H1 (cell line): Measurements from ENCODE around the gene CERKL. TPM values are rescaled to one million over a fixed set of nuclear protein-coding genes. Genes with fewer than 3 reads are reported as not detected.

Experiments used
- CTCF ChIA-PET: fragments of 300-600 bp; sonication (Branson Sonifier 250); formaldehyde crosslinking; loops from one replicate; lab custom pipeline; 2021; ENCODE audit not compliant: partially characterized antibody; lab: Charles Lee
- POLR2A ChIA-PET: fragments of 300-600 bp; sonication (Branson Sonifier 250); formaldehyde crosslinking; loops from one replicate; lab custom pipeline; 2021; ENCODE audit warnings: inconsistent platforms; ENCODE audit not compliant: partially characterized antibody; lab: Charles Lee
- DNase-seq, 2 experiments: peaks; one replicate each; pipeline versions ENCODE4 v3.0.0 to v3.0.0-alpha.2; 2010 to 2022; ENCODE audit warnings: low spot score in 2 of 2, low read depth in 1 of 2, mixed read lengths in 1 of 2
- FAIRE-seq: peaks from 2 replicates; lab custom pipeline; 2011; peaks lifted over from hg19 to GRCh38; lab: Jason Lieb, UNC
- H2AFZ ChIP-seq: 2 replicates; pipeline ENCODE4 v1.8.1; 2012; ENCODE audit warnings: low read length, inconsistent platforms
- H2AK5ac ChIP-seq: 2 replicates; pipeline ENCODE4 v1.6.1; 2013; ENCODE audit warnings: low read depth, low read length
- H2BK120ac ChIP-seq: replicated peaks from 2 replicates; pipeline ENCODE3; 2013; ENCODE audit warnings: low read depth, low read length, inconsistent platforms
- H2BK12ac ChIP-seq: 2 replicates; pipeline ENCODE4 v1.6.1; 2013; ENCODE audit warnings: low read depth, low read length
- H2BK15ac ChIP-seq: 2 replicates; pipeline ENCODE4 v1.6.1; 2013; ENCODE audit warnings: low read length
- H2BK20ac ChIP-seq: 2 replicates; pipeline ENCODE4 v1.6.1; 2013; ENCODE audit warnings: low read length
- H2BK5ac ChIP-seq: 2 replicates; pipeline ENCODE4 v1.6.1; 2013; ENCODE audit warnings: low read depth, low read length
- H3K14ac ChIP-seq: 2 replicates; pipeline ENCODE4 v1.6.1; 2013; ENCODE audit warnings: inconsistent platforms; ENCODE audit not compliant: insufficient read length
- H3K18ac ChIP-seq: 2 replicates; pipeline ENCODE4 v1.6.1; 2013; ENCODE audit warnings: low read length; ENCODE audit errors: extremely low read depth
- H3K23ac ChIP-seq: 2 replicates; pipeline ENCODE4 v1.6.1; 2013; ENCODE audit warnings: inconsistent platforms; ENCODE audit not compliant: insufficient read length
- H3K23me2 ChIP-seq: 2 replicates; pipeline ENCODE4 v1.6.1; 2013; ENCODE audit warnings: low read depth, low read length
- H3K27ac ChIP-seq: 2 replicates; pipeline ENCODE4 v1.6.1; 2011; ENCODE audit warnings: low read depth, low read length, inconsistent platforms
- H3K27me3 ChIP-seq, 4 experiments: replicated peaks in 1 of 4; 1 replicate in 1 of 4; 2 replicates in 3 of 4; pipeline versions ENCODE4 v1.6.1 to v1.8.1; 2011 to 2013; ENCODE audit warnings: low read length in 3 of 4, mild to moderate bottlenecking in 3 of 4, inconsistent platforms in 2 of 4, mixed read lengths in 2 of 4, moderate library complexity in 1 of 4; ENCODE audit not compliant: control insufficient read depth in 3 of 4, insufficient read depth in 3 of 4; ENCODE audit errors: extremely low read depth in 1 of 4
- H3K36me3 ChIP-seq, 4 experiments: 2 replicates each; pipeline versions ENCODE4 v1.6.1 to v1.8.1; 2011 to 2013; ENCODE audit warnings: mild to moderate bottlenecking in 4 of 4, low read length in 3 of 4, moderate library complexity in 2 of 4, control low read depth in 1 of 4, inconsistent platforms in 1 of 4; ENCODE audit not compliant: insufficient read depth in 4 of 4, control insufficient read depth in 2 of 4
- H3K4ac ChIP-seq: replicated peaks from 2 replicates; pipeline ENCODE3; 2013; ENCODE audit warnings: low read length, low read depth, mixed read lengths, inconsistent platforms; ENCODE audit not compliant: insufficient read length
- H3K4me1 ChIP-seq, 4 experiments: replicated peaks in 1 of 4; 1 replicate in 1 of 4; 2 replicates in 3 of 4; pipeline versions ENCODE4 v1.6.1 to v1.8.1; 2011 to 2013; ENCODE audit warnings: low read length in 3 of 4, inconsistent platforms in 2 of 4, mixed read lengths in 1 of 4; ENCODE audit not compliant: insufficient read depth in 4 of 4, control insufficient read depth in 3 of 4
- H3K4me2 ChIP-seq, 2 experiments: 2 replicates each; pipeline versions ENCODE4 v1.6.1 to v1.8.1; 2011 to 2013; ENCODE audit warnings: low read depth in 2 of 2, low read length in 2 of 2, control low read depth in 1 of 2, inconsistent platforms in 1 of 2, mild to moderate bottlenecking in 1 of 2; ENCODE audit not compliant: insufficient read depth in 1 of 2
- H3K4me3 ChIP-seq, 4 experiments: fragments of 200-600, 300-600 bp in 1 of 4; sonication (generic), shearing (Covaris generic), sonication (Bioruptor Twin) in 1 of 4; 2 replicates each; pipeline versions ENCODE4 v1.5.1 to v1.8.1; 2011 to 2016; ENCODE audit warnings: low read length in 4 of 4, low read depth in 3 of 4, control low read depth in 2 of 4, inconsistent platforms in 2 of 4, mild to moderate bottlenecking in 2 of 4, mixed read lengths in 1 of 4, moderate library complexity in 1 of 4; ENCODE audit not compliant: insufficient read depth in 2 of 4; ENCODE audit errors: extremely low read depth in 1 of 4
- H3K56ac ChIP-seq: replicated peaks from 2 replicates; pipeline ENCODE3; 2013; ENCODE audit warnings: low read depth, mild to moderate bottlenecking, mixed read lengths, low read length, inconsistent platforms; ENCODE audit not compliant: insufficient read length
- H3K79me1 ChIP-seq: 2 replicates; pipeline ENCODE4 v1.6.1; 2013; ENCODE audit warnings: low read depth, low read length, control low read depth
- H3K79me2 ChIP-seq, 2 experiments: 2 replicates each; pipeline versions ENCODE4 v1.6.1 to v1.8.1; 2012 to 2013; ENCODE audit warnings: low read length in 2 of 2, mild to moderate bottlenecking in 2 of 2, inconsistent platforms in 1 of 2; ENCODE audit not compliant: insufficient read depth in 2 of 2, control insufficient read depth in 1 of 2
- H3K9ac ChIP-seq, 4 experiments: replicated peaks in 1 of 4; 1 replicate in 1 of 4; 2 replicates in 3 of 4; pipeline versions ENCODE4 v1.6.1 to v1.8.1; 2011 to 2013; ENCODE audit warnings: low read depth in 3 of 4, low read length in 3 of 4, control low read depth in 2 of 4, mild to moderate bottlenecking in 2 of 4, moderate library complexity in 2 of 4, inconsistent platforms in 1 of 4; ENCODE audit errors: extremely low read depth in 1 of 4
- H3K9me3 ChIP-seq, 2 experiments: 2 replicates each; pipeline versions ENCODE4 v1.6.1 to v1.8.1; 2012 to 2013; ENCODE audit warnings: mild to moderate bottlenecking in 2 of 2, moderate library complexity in 2 of 2, control low read depth in 1 of 2, inconsistent platforms in 1 of 2, low read depth in 1 of 2, low read length in 1 of 2, mixed read lengths in 1 of 2; ENCODE audit not compliant: insufficient read depth in 2 of 2
- H4K20me1 ChIP-seq, 2 experiments: replicated peaks in 1 of 2; 2 replicates each; pipeline versions ENCODE3 to v1.8.1; 2011 to 2013; ENCODE audit warnings: inconsistent platforms in 2 of 2, low read length in 2 of 2, mild to moderate bottlenecking in 1 of 2; ENCODE audit not compliant: insufficient read depth in 2 of 2, control insufficient read depth in 1 of 2
- H4K5ac ChIP-seq: 2 replicates; pipeline ENCODE4 v1.6.1; 2013; ENCODE audit warnings: low read length, low read depth, mixed read lengths, inconsistent platforms; ENCODE audit not compliant: insufficient read length
- H4K8ac ChIP-seq: 2 replicates; pipeline ENCODE4 v1.8.0; 2013; ENCODE audit warnings: mild to moderate bottlenecking, moderate library complexity, low read length, inconsistent platforms; ENCODE audit not compliant: insufficient read depth; ENCODE audit errors: extremely low read depth
- H4K91ac ChIP-seq: replicated peaks from 2 replicates; pipeline ENCODE3; 2013; ENCODE audit warnings: low read length, mixed read lengths, inconsistent platforms; ENCODE audit not compliant: insufficient read length
- RAD21 ChIP-seq, 2 experiments: IDR thresholded peaks in 1 of 2; conservative IDR thresholded peaks in 1 of 2; 2 replicates each; pipeline ENCODE4 v1.6.1; 2011; ENCODE audit warnings: low read depth in 2 of 2, low read length in 2 of 2, improper control_type of control experiment in 1 of 2, inconsistent platforms in 1 of 2, mild to moderate bottlenecking in 1 of 2, moderate library complexity in 1 of 2
- TAF1 ChIP-seq: IDR thresholded peaks from 2 replicates; pipeline ENCODE4 v1.6.1; 2011; ENCODE audit warnings: mild to moderate bottlenecking, low read depth, low read length
- TCF12 ChIP-seq: IDR thresholded peaks from 2 replicates; pipeline ENCODE4 v1.6.1; 2011; ENCODE audit warnings: low read depth, mild to moderate bottlenecking, low read length
- YY1 ChIP-seq: IDR thresholded peaks from 2 replicates; pipeline ENCODE4 v1.6.1; 2011; ENCODE audit warnings: low read depth, mild to moderate bottlenecking, low read length
- WGBS, 2 experiments: shearing (Covaris generic) in 1 of 2; methylation state at CpG; one replicate each; pipeline versions ENCODE4 v1.1.6 to v1.1.7; 2013 to 2015; ENCODE audit warnings: low lambda C conversion rate in 2 of 2, mixed read lengths in 2 of 2, inconsistent platforms in 1 of 2, low coverage in 1 of 2, missing lambda C conversion rate in 1 of 2; ENCODE audit not compliant: insufficient replicate concordance in 2 of 2, insufficient coverage in 1 of 2, insufficient read length in 1 of 2; ENCODE audit errors: extremely low coverage in 1 of 2, missing lambda C conversion rate in 1 of 2; 5-methylcytosine and 5-hydroxymethylcytosine counted together
- polyA plus RNA-seq, 7 experiments: library from polyadenylated mRNA; depleted of rRNA in 3 of 7; stranded (reverse) in 5 of 7; unstranded in 2 of 7; fragments of >200 nt in 5 of 7; fragments of 200-250 nt in 2 of 7; gene quantifications; 1 replicate in 5 of 7; 2 replicates in 1 of 7; 4 replicates in 1 of 7; pipeline versions ENCODE4 v1.2.1 to v1.2.3, GENCODE V29; 2011 to 2013; ENCODE audit warnings: missing spikeins in 2 of 7, mixed read lengths in 2 of 7
- total RNA-seq: library from RNA; stranded (reverse); fragmentation: NEBNext Ultra II Directional; extraction: Animal tissue kit (Norgen Biotek cat#: 25700); gene quantifications from 2 replicates; pipeline ENCODE4 v1.2.1, GENCODE V29; 2021
- TF ChIP-seq, protein P1 (sequence below), 3 experiments: IDR thresholded peaks; 1 replicate in 2 of 3; 2 replicates in 1 of 3; pipeline versions ENCODE4 v1.5.1 to v1.6.1; 2011; ENCODE audit warnings: low read length in 3 of 3, mild to moderate bottlenecking in 3 of 3, inconsistent platforms in 2 of 3, low read depth in 1 of 3, moderate library complexity in 1 of 3; ENCODE audit not compliant: insufficient read depth in 1 of 3; ENCODE audit errors: control extremely low read depth in 1 of 3
- TF ChIP-seq, protein P2 (sequence below): IDR thresholded peaks from 2 replicates; pipeline ENCODE4 v1.6.1; 2011; ENCODE audit warnings: low read length, improper control_type of control experiment

Gene CERKL
- total and polyA plus RNA-seq, 2 of the 8 experiments (the other 6 are each of a cell fraction or from before 2014, with no cell fraction given): 0.05 TPM; not detected in 1

DNA sequence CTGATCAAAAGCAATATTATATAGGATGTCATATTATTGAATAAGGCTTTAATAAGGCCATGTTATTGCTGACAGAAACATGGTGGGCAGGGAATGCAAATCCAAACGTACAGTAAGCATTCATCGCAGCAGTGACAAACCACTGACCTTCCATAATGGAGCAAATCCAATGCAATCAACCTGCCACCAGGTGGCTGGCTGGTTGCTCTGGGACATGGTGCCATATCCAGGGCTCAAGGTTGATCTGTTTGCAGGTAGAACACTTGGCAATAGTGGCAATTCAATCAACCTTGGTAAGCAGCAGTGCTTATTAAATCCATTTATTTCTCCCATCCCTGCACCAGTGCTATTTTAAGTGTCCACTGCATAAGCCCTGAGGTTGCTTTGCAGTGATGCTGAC is 75.4 kb downstream of the CERKL start:
- H3K9ac ChIP-seq: no peak overlapping the region
- no peak overlapping the region for H3K4ac ChIP-seq
- POLR2A ChIA-PET: no interaction called here
- WGBS, 2 experiments: 81% methylated on average over 2 of the region's 2 CpGs; no CpG with 5 or more reads in 1 of the 2 experiments
- CTCF ChIA-PET: interaction anchor here (1.1 to 6.1 kb wide), 3 partner anchors 8 to 134 kb away, joined by 5 to 34 read pairs (median 5); no protein-coding TSS in a partner anchor
- FAIRE-seq (peak; percentile 57), DNase-seq (no peak)
- H3K79me1 ChIP-seq: no peaks in the 10 kb centered on the region
- H3K9me3 ChIP-seq: no peaks in the 10 kb centered on the region
- no peaks in the 10 kb centered on the region for H3K36me3 ChIP-seq
- H2BK5ac ChIP-seq: no peak overlapping the region
- no peak overlapping the region for H4K91ac ChIP-seq
- no peak overlapping the region for H4K8ac ChIP-seq
- H3K27ac ChIP-seq: no peak overlapping the region
- no peaks in the 10 kb centered on the region for H3K79me2 ChIP-seq
- TF ChIP-seq, protein P1, sequence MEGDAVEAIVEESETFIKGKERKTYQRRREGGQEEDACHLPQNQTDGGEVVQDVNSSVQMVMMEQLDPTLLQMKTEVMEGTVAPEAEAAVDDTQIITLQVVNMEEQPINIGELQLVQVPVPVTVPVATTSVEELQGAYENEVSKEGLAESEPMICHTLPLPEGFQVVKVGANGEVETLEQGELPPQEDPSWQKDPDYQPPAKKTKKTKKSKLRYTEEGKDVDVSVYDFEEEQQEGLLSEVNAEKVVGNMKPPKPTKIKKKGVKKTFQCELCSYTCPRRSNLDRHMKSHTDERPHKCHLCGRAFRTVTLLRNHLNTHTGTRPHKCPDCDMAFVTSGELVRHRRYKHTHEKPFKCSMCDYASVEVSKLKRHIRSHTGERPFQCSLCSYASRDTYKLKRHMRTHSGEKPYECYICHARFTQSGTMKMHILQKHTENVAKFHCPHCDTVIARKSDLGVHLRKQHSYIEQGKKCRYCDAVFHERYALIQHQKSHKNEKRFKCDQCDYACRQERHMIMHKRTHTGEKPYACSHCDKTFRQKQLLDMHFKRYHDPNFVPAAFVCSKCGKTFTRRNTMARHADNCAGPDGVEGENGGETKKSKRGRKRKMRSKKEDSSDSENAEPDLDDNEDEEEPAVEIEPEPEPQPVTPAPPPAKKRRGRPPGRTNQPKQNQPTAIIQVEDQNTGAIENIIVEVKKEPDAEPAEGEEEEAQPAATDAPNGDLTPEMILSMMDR (IDR thresholded peaks at IDR 0.05; ENCODE audit: control extremely low read depth in 1 of 3, insufficient read depth in 1 of 3, low read depth in 1 of 3, low read length in 3 of 3): peak; percentile 62 to 76 (median 73)
- TF ChIP-seq TAF1 (no peak), YY1 (peak; percentile 53; the same call in 1 of the 2 replicates), TCF12 (no peak), RAD21 (IDR thresholded peaks at IDR 0.05 in 1 of 2, conservative IDR thresholded peaks at IDR 0.05 in 1 of 2; ENCODE audit: low read depth in 2 of 2, low read length in 2 of 2) (peak; percentile 65 to 71)
- TF ChIP-seq, protein P2, sequence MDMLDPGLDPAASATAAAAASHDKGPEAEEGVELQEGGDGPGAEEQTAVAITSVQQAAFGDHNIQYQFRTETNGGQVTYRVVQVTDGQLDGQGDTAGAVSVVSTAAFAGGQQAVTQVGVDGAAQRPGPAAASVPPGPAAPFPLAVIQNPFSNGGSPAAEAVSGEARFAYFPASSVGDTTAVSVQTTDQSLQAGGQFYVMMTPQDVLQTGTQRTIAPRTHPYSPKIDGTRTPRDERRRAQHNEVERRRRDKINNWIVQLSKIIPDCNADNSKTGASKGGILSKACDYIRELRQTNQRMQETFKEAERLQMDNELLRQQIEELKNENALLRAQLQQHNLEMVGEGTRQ: no peak
- H3K18ac ChIP-seq: no peak overlapping the region
- H4K20me1 ChIP-seq: no peaks in the 10 kb centered on the region
- no peak overlapping the region for H3K23ac ChIP-seq
- H3K4me1 ChIP-seq: peaks cover 0 to under 1% (median 0%) of the 10 kb centered on the region in 4 experiments; a peak in 2 of 7 replicates
- H2AFZ ChIP-seq: no peak overlapping the region
- H2BK20ac ChIP-seq: no peak overlapping the region
- H4K5ac ChIP-seq: no peak overlapping the region
- H3K23me2 ChIP-seq: no peaks in the 10 kb centered on the region
- H3K27me3 ChIP-seq: no peaks in the 10 kb centered on the region
- no peak overlapping the region for H2BK12ac ChIP-seq
- H3K4me2 ChIP-seq: no peak overlapping the region
- H3K56ac ChIP-seq: no peak overlapping the region
- H2BK15ac ChIP-seq: no peak overlapping the region
- H3K4me3 ChIP-seq: no peak overlapping the region
- no peak overlapping the region for H3K14ac ChIP-seq
- no peak overlapping the region for H2AK5ac ChIP-seq
- H2BK120ac ChIP-seq: no peak overlapping the region
